ENCODE measurements around the gene KMT2B. TPM values are rescaled to one million over a fixed set of nuclear protein-coding genes. Genes with fewer than 3 reads are reported as not detected.

The KMT2B gene
- total and polyA plus RNA-seq, 4 donors, result 6.4 to 43.3 (median 35.7) TPM

GRCh38 chr19:35741203-35741515, 23.4 kb downstream of the KMT2B start:
- Histone ChIP-seq H3K27me3 (ENCODE audit: control insufficient read depth in 1 of 2, insufficient read depth in 2 of 2, low read length in 1 of 2) (no peaks in the 10 kb centered on the region), H3K4me1 (ENCODE audit: control insufficient read depth in 1 of 2, insufficient read depth in 2 of 2, low read length in 2 of 2) (no peaks in the 10 kb centered on the region), H3K4me3 (ENCODE audit: low read length in 2 of 2) (peak overlapping the region; percentile 31 to 59), H3K36me3 (ENCODE audit: control insufficient read depth in 1 of 2, insufficient read depth in 2 of 2, low read length in 1 of 2) (peaks cover 2 to 5% of the 10 kb centered on the region in 2 donors), H3K9me3 (ENCODE audit: control insufficient read depth, low read length) (no peaks in the 10 kb centered on the region), H3K27ac (ENCODE audit: low read depth in 1 of 2, low read length in 2 of 2) (peak overlapping the region in 1 of 2 donors; percentile 79)
- DNase-seq (no peak), ATAC-seq (ENCODE audit: low FRiP score) (no peak)
- WGBS, 2 donors, result 1 to 3% methylated on average over 12 of the region's 12 CpGs
- intact Hi-C loops (cut with DNase I), result loop anchor here in 1 of 2 donors (10.0 kb wide), 1 partner anchor 404 kb away; the partner anchor contains the start of gene CAPNS1

GRCh38 chr19:35742121-35742724, 24.4 kb downstream of the KMT2B start, which contains the start of gene IGFLR1:
Gene IGFLR1 (minus strand): TSS chr19:35742452. CDS start chr19:35741180, 1,272 bp downstream.
- no peaks in the 10 kb centered on the region for H3K4me1 ChIP-seq (ENCODE audit: control insufficient read depth in 1 of 2, insufficient read depth in 2 of 2, low read length in 2 of 2)
- H3K27ac ChIP-seq (ENCODE audit: low read depth in 1 of 2, low read length in 2 of 2), result no peak within 1 kb of the TSS
- no peaks in the 10 kb centered on the region for H3K27me3 ChIP-seq (ENCODE audit: control insufficient read depth in 1 of 2, insufficient read depth in 2 of 2, low read length in 1 of 2)
- peak in 1 of 2 donors; percentile 76 for DNase-seq
- intact Hi-C loops (cut with DNase I), result loop anchor here in 1 of 2 donors (10.0 kb wide), 1 partner anchor 403 kb away; the partner anchor contains the start of gene CAPNS1
- H3K4me3 ChIP-seq (ENCODE audit: low read length in 2 of 2), result no peak within 1 kb of the TSS
- H3K9me3 ChIP-seq (ENCODE audit: control insufficient read depth, low read length), result no peaks in the 10 kb centered on the region
- ATAC-seq (ENCODE audit: low FRiP score), result no peak
- 82 to 85% methylated on average over 9 of the region's 9 CpGs for WGBS, 2 donors
- peaks cover 2 to 5% of the 10 kb centered on the region in 2 donors for H3K36me3 ChIP-seq (ENCODE audit: control insufficient read depth in 1 of 2, insufficient read depth in 2 of 2, low read length in 1 of 2)

GRCh38 chr19:35743640-35744429, 26.0 kb downstream of the KMT2B start:
- Histone ChIP-seq H3K4me1 (ENCODE audit: control insufficient read depth in 1 of 2, insufficient read depth in 2 of 2, low read length in 2 of 2) (no peaks in the 10 kb centered on the region), H3K4me3 (ENCODE audit: low read length in 2 of 2) (no peak overlapping the region)

GRCh38 chr19:35744430-35745327, 26.9 kb downstream of the KMT2B start:
- Histone ChIP-seq H3K27ac (ENCODE audit: low read depth in 1 of 2, low read length in 2 of 2) (peak overlapping the region; percentile 97), H3K27me3 (ENCODE audit: control insufficient read depth in 1 of 2, insufficient read depth in 2 of 2, low read length in 1 of 2) (no peaks in the 10 kb centered on the region), H3K4me3 (ENCODE audit: low read length in 2 of 2) (peak overlapping the region; percentile 81 to 93), H3K9me3 (ENCODE audit: control insufficient read depth, low read length) (no peaks in the 10 kb centered on the region), H3K36me3 (ENCODE audit: control insufficient read depth in 1 of 2, insufficient read depth in 2 of 2, low read length in 1 of 2) (no peaks in the 10 kb centered on the region), H3K4me1 (ENCODE audit: control insufficient read depth in 1 of 2, insufficient read depth in 2 of 2, low read length in 2 of 2) (no peaks in the 10 kb centered on the region)
- ATAC-seq (ENCODE audit: low FRiP score), result peak; percentile 91
- intact Hi-C loops (cut with DNase I), result loop anchor here (2.0 to 10.0 kb wide), 3 partner anchors 186 to 400 kb away; partner anchors contain the start of gene CAPNS1 (in 1 of the 2)
- DNase-seq, result peak; percentile 97
- 6% methylated on average over 40 to 41 of the region's 41 CpGs for WGBS, 2 donors

More at GRCh38 chr19:35743640-35744429, 26.0 kb downstream of the KMT2B start:
- DNase-seq (peak in 1 of 2 donors; percentile 68), ATAC-seq (ENCODE audit: low FRiP score) (no peak)
- H3K27me3 ChIP-seq (ENCODE audit: control insufficient read depth in 1 of 2, insufficient read depth in 2 of 2, low read length in 1 of 2), result no peaks in the 10 kb centered on the region
- WGBS, 2 donors, result 87 to 88% methylated on average over 19 of the region's 19 CpGs
- no peaks in the 10 kb centered on the region for H3K9me3 ChIP-seq (ENCODE audit: control insufficient read depth, low read length)
- peaks cover 0 to under 1% of the 10 kb centered on the region in 2 donors for H3K36me3 ChIP-seq (ENCODE audit: control insufficient read depth in 1 of 2, insufficient read depth in 2 of 2, low read length in 1 of 2)
- intact Hi-C loops (cut with DNase I), result loop anchor here (2.0 to 10.0 kb wide), 2 partner anchors 187 to 401 kb away; partner anchors contain the start of gene CAPNS1 (in 1 of the 2)
- H3K27ac ChIP-seq (ENCODE audit: low read depth in 1 of 2, low read length in 2 of 2), result no peak overlapping the region

DNA sequence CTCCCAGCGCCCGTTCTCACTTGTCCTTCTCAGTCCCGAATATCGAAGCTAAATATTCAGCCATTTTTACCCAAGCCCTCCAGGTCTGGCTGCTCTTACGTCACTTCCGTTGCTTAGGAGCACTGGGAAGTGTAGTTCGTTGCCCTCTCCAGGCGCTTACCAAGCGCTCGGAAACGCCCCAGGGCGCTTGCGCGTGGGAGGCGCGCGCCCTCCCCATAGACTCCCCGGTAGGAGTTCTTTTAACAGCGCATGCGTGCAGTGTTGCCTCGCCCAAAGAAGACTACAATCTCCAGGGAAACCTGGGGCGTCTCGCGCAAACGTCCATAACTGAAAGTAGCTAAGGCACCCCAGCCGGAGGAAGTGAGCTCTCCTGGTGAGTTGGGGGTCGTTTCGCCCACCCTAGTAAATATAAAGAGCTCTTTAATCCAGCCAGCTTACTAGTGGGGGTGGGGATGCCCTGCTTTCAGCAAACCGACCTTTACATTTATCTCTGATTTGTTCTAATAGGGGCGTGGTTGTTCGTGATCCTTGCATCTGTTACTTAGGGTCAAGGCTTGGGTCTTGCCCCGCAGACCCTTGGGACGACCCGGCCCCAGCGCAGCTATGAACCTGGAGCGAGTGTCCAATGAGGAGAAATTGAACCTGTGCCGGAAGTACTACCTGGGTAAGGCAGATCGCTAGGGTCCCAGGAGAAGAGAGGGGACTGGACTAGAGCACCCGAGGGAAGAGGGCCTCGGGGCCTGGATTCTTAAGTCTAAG, 27.7 kb downstream of the KMT2B start, which contains the start of the genes PSENEN and U2AF1L4:
TSS of gene PSENEN (plus strand) at position 324 of the 759 bp plus-strand sequence. CDS start at position 604, 280 bp downstream.
TSS of gene U2AF1L4 (minus strand) at position 91 of the 759 bp plus-strand sequence. CDS start at position 64, 27 bp downstream.
- no peaks in the 10 kb centered on the region for H3K36me3 ChIP-seq (ENCODE audit: control insufficient read depth in 1 of 2, insufficient read depth in 2 of 2, low read length in 1 of 2)
- no peaks in the 10 kb centered on the region for H3K27me3 ChIP-seq (ENCODE audit: control insufficient read depth in 1 of 2, insufficient read depth in 2 of 2, low read length in 1 of 2)
- peak; percentile 98 for DNase-seq
- H3K9me3 ChIP-seq (ENCODE audit: control insufficient read depth, low read length), result no peaks in the 10 kb centered on the region
- WGBS, 2 donors, result 0 to 1% methylated on average over 40 of the region's 40 CpGs
- H3K27ac ChIP-seq (ENCODE audit: low read depth in 1 of 2, low read length in 2 of 2), result peak within 1 kb of the TSS; percentile 97
- no peaks in the 10 kb centered on the region for H3K4me1 ChIP-seq (ENCODE audit: control insufficient read depth in 1 of 2, insufficient read depth in 2 of 2, low read length in 2 of 2)
- ATAC-seq (ENCODE audit: low FRiP score), result peak; percentile 94
- peak within 1 kb of the TSS; percentile 81 to 93 for H3K4me3 ChIP-seq (ENCODE audit: low read length in 2 of 2)
- intact Hi-C loops (cut with DNase I), result loop anchor here (2.0 to 10.0 kb wide), 3 partner anchors 185 to 399 kb away; partner anchors contain the start of gene CAPNS1 (in 1 of the 2)

GRCh38 chr19:35746087-35746462, 28.3 kb downstream of the KMT2B start:
- Histone ChIP-seq H3K27ac (ENCODE audit: low read depth in 1 of 2, low read length in 2 of 2) (peak overlapping the region in 1 of 2 donors; percentile 22), H3K27me3 (ENCODE audit: control insufficient read depth in 1 of 2, insufficient read depth in 2 of 2, low read length in 1 of 2) (no peaks in the 10 kb centered on the region), H3K9me3 (ENCODE audit: control insufficient read depth, low read length) (no peaks in the 10 kb centered on the region), H3K36me3 (ENCODE audit: control insufficient read depth in 1 of 2, insufficient read depth in 2 of 2, low read length in 1 of 2) (no peaks in the 10 kb centered on the region), H3K4me3 (ENCODE audit: low read length in 2 of 2) (peak overlapping the region; percentile 50 to 67), H3K4me1 (ENCODE audit: control insufficient read depth in 1 of 2, insufficient read depth in 2 of 2, low read length in 2 of 2) (no peaks in the 10 kb centered on the region)
- intact Hi-C loops (cut with DNase I), result loop anchor here in 1 of 2 donors (5.0 to 10.0 kb wide), 2 partner anchors 186 to 399 kb away; partner anchors contain the start of gene CAPNS1
- DNase-seq, result no peak
- WGBS, 2 donors, result 1 to 5% methylated on average over 4 of the region's 4 CpGs
- ATAC-seq (ENCODE audit: low FRiP score), result no peak

DNA sequence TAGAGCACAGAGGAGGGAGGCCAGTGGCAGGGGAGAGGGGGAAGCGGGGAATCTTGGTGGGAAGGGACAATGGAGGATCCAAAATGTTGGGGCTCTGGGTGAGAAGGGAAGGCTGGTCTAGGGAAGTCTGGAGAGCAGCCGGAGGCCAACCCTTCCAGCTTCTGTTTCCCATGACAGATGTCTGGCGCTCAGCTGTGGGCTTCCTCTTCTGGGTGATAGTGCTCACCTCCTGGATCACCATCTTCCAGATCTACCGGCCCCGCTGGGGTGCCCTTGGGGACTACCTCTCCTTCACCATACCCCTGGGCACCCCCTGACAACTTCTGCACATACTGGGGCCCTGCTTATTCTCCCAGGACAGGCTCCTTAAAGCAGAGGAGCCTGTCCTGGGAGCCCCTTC, 28.7 kb downstream of the KMT2B start:
- H3K36me3 ChIP-seq (ENCODE audit: control insufficient read depth in 1 of 2, insufficient read depth in 2 of 2, low read length in 1 of 2), result no peaks in the 10 kb centered on the region
- H3K4me3 ChIP-seq (ENCODE audit: low read length in 2 of 2), result no peak overlapping the region
- DNase-seq, result no peak
- intact Hi-C loops (cut with DNase I), result loop anchor here in 1 of 2 donors (5.0 to 10.0 kb wide), 2 partner anchors 186 to 398 kb away; partner anchors contain the start of gene CAPNS1
- no peak overlapping the region for H3K27ac ChIP-seq (ENCODE audit: low read depth in 1 of 2, low read length in 2 of 2)
- no peaks in the 10 kb centered on the region for H3K27me3 ChIP-seq (ENCODE audit: control insufficient read depth in 1 of 2, insufficient read depth in 2 of 2, low read length in 1 of 2)
- no peaks in the 10 kb centered on the region for H3K9me3 ChIP-seq (ENCODE audit: control insufficient read depth, low read length)
- ATAC-seq (ENCODE audit: low FRiP score), result no peak
- no peaks in the 10 kb centered on the region for H3K4me1 ChIP-seq (ENCODE audit: control insufficient read depth in 1 of 2, insufficient read depth in 2 of 2, low read length in 2 of 2)
- 90% methylated on average over 5 of the region's 5 CpGs for WGBS, 2 donors
